COLO668 (cell line): Measurements from ENCODE around the gene DYNLT1.
A peak's percentile ranks its signal among the peaks of the same experiment; 100 is the strongest.

Experiments
- DNase-seq: peaks from one replicate; lab custom pipeline; 2025; ENCODE audit not compliant: unreplicated experiment; lab: John Stamatoyannopoulos, UW

DYNLT1 gene

GRCh38 chr6:158603261-158604047, 41.1 kb downstream of the DYNLT1 start:
- DNase-seq, result no peak

GRCh38 chr6:158599635-158600034, 44.9 kb downstream of the DYNLT1 start:
- no peak for DNase-seq

GRCh38 chr6:158597565-158597964, 47.0 kb downstream of the DYNLT1 start:
- no peak for DNase-seq

GRCh38 chr6:158596861-158597260, 47.7 kb downstream of the DYNLT1 start:
- no peak for DNase-seq

GRCh38 chr6:158595223-158595622, 49.3 kb downstream of the DYNLT1 start:
- no peak for DNase-seq

GRCh38 chr6:158593670-158594069, 50.9 kb downstream of the DYNLT1 start:
- DNase-seq, result no peak

GRCh38 chr6:158591810-158592209, 52.7 kb downstream of the DYNLT1 start:
- DNase-seq, result no peak

- peak; percentile 46 for DNase-seq
These were observed 53.3 kb downstream of the DYNLT1 start for GRCh38 chr6:158591134-158591809.

- no peak for DNase-seq
These were observed 55.2 kb downstream of the DYNLT1 start for GRCh38 chr6:158589366-158589765.

- no peak for DNase-seq
These were observed 57.9 kb downstream of the DYNLT1 start for GRCh38 chr6:158586652-158587051.
